ENCODE measurements around the gene MFN2. TPM values are rescaled to one million over a fixed set of nuclear protein-coding genes. Genes with fewer than 3 reads are reported as not detected.

The MFN2 gene
- total and polyA plus RNA-seq, 8 donors: 31.2 to 68.0 (median 48.7) TPM

GRCh38 chr1:11963622-11964021, 16.6 kb upstream of the MFN2 start:
- peaks cover 0 to 20% (median 0%) of the 10 kb centered on the region in 4 donors for H3K4me1 ChIP-seq
- no peak overlapping the region for H3K4me3 ChIP-seq
- H3K27me3 ChIP-seq: no peaks in the 10 kb centered on the region
- H3K27ac ChIP-seq: no peak overlapping the region
- no peaks in the 10 kb centered on the region for H3K9me3 ChIP-seq
- intact Hi-C loops (cut with DNase I; ENCODE audit: low total_unique reads): loop anchor here (10.0 kb wide), 1 partner anchor 129 kb away; no protein-coding TSS in a partner anchor
- 77 to 85% (median 83%) methylated on average over 3 of the region's 3 CpGs for WGBS, 5 donors
- peaks cover 44 to 96% (median 91%) of the 10 kb centered on the region in 4 donors for H3K36me3 ChIP-seq
- TF ChIP-seq EP300 (IDR thresholded peaks at IDR 0.05): no peak
- DNase-seq: no peak

GRCh38 chr1:11964656-11965055, 15.6 kb upstream of the MFN2 start:
- TF ChIP-seq POLR2AphosphoS5 (IDR thresholded peaks at IDR 0.05) (no peak), EP300 (IDR thresholded peaks at IDR 0.05) (no peak), CTCF (IDR thresholded peaks at IDR 0.05) (no peak), POLR2A (IDR thresholded peaks at IDR 0.05) (no peak)
- Histone ChIP-seq H3K27ac (no peak overlapping the region), H3K27me3 (no peaks in the 10 kb centered on the region), H3K36me3 (peaks cover 42 to 96% (median 85%) of the 10 kb centered on the region in 4 donors), H3K9me3 (no peaks in the 10 kb centered on the region), H3K4me1 (peaks cover 0 to 20% (median 0%) of the 10 kb centered on the region in 4 donors), H3K4me3 (no peak overlapping the region)
- WGBS, 5 donors: 89 to 98% (median 93%) methylated on average over 11 to 12 of the region's 12 CpGs
- no peak for DNase-seq
- intact Hi-C loops (cut with DNase I; ENCODE audit: low total_unique reads): loop anchor here (10.0 kb wide), 1 partner anchor 130 kb away; no protein-coding TSS in a partner anchor

- intact Hi-C loops (cut with DNase I; ENCODE audit: low total_unique reads): loop anchor here (10.0 kb wide), 1 partner anchor 132 kb away; no protein-coding TSS in a partner anchor
- H3K4me1 ChIP-seq: peaks cover 0 to 4% (median 0%) of the 10 kb centered on the region in 4 donors
- no peaks in the 10 kb centered on the region for H3K27me3 ChIP-seq
- H3K4me3 ChIP-seq: no peak overlapping the region
- no peak for TF ChIP-seq POLR2A (IDR thresholded peaks at IDR 0.05)
- TF ChIP-seq CTCF (IDR thresholded peaks at IDR 0.05): peak in 5 of 7 experiments; percentile 16 to 66 (median 41)
- TF ChIP-seq EP300 (IDR thresholded peaks at IDR 0.05): no peak
- peak in 1 of 3 donors; percentile 24 for TF ChIP-seq POLR2AphosphoS5 (IDR thresholded peaks at IDR 0.05)
- H3K27ac ChIP-seq: no peak overlapping the region
- 43 to 63% (median 52%) methylated on average over 6 of the region's 6 CpGs for WGBS, 5 donors
- no peaks in the 10 kb centered on the region for H3K9me3 ChIP-seq
- peaks cover 33 to 90% (median 71%) of the 10 kb centered on the region in 4 donors for H3K36me3 ChIP-seq
- DNase-seq: peak; percentile 44 to 88
Measured at GRCh38 chr1:11967028-11967547, 13.2 kb upstream of the MFN2 start.

- WGBS, 5 donors: 83 to 93% (median 88%) methylated on average over 12 to 17 of the region's 17 CpGs
- Histone ChIP-seq H3K4me1 (peaks cover 0 to 4% (median 0%) of the 10 kb centered on the region in 4 donors), H3K4me3 (no peak overlapping the region), H3K27me3 (no peaks in the 10 kb centered on the region), H3K9me3 (no peaks in the 10 kb centered on the region), H3K36me3 (peaks cover 15 to 90% (median 71%) of the 10 kb centered on the region in 4 donors), H3K27ac (no peak overlapping the region)
- TF ChIP-seq EP300 (IDR thresholded peaks at IDR 0.05) (no peak), POLR2AphosphoS5 (IDR thresholded peaks at IDR 0.05) (no peak), CTCF (IDR thresholded peaks at IDR 0.05) (no peak), POLR2A (IDR thresholded peaks at IDR 0.05) (no peak)
- no peak for DNase-seq
- intact Hi-C loops (cut with DNase I; ENCODE audit: low total_unique reads): loop anchor here (10.0 kb wide), 1 partner anchor 56 kb away; no protein-coding TSS in a partner anchor
Measured at GRCh38 chr1:11970441-11971185, 9.6 kb upstream of the MFN2 start.
